ELF-1 (cell line): Measurements from ENCODE around the gene PCTP.
A peak's percentile ranks its signal among the peaks of the same experiment; 100 is the strongest.

Experiments
- DNase-seq: peaks from one replicate; pipeline ENCODE4 v3.0.0-alpha.2; 2016; ENCODE audit warnings: low read depth, low spot score

PCTP gene

DNA sequence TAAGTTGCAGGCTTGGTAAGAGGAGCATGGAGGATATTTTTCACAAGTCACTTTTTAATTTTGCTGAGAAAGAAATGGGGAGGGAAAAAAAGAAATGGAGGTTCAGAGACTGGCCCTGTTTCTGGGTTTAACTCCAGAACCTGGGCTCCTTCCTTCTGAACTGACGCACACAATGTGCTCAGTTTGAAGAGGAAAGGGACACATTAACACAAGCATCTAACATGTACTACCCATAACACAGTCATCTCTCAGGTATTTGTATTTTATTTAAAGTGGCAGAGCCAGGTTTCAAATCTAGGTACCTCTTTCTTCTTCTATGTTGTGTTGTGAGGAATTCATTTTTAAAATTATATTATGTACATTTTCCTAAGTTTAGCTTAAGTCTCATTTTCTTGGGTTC is 22.9 kb upstream of the PCTP start:
- DNase-seq = no peak

DNA sequence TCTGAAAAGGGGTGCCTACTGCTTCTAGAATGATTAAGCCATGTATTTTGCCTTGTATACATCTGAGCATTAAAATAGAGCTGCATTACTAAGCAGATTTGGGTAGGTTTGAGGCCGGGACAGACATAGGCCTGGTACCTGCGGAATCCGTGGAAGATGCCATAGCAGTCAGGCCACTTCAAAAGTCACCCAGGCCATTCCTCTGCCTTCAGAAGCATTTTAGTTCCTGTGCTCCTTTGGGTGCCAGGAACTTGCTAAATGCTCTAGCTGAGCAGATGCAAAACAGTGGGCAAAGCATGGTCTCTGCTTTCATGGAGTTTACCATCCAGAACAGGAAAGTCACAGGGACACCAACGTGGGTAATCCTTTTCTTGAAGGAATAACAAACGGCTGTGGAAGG is 22.5 kb upstream of the PCTP start:
- DNase-seq = no peak

- no peak for DNase-seq
Measured at GRCh38 chr17:55728833-55729232, 22.0 kb upstream of the PCTP start.

DNA sequence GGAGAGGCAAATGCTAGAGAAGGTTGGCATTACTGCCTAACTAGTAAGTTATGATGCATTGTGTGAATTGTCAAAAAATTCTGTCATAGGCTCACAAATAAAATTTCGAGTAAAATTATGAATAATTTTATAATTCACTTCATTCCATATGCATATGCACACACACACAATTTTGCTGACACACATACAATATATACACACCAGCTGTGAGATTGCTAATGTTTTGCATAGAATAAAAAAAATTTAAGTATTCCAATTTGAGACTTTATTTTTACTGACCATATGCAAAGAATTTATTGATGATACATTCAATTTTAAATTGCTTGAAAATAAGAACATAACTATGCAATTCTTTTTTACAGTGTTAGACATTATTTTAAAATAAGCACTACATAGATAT is 21.4 kb upstream of the PCTP start:
- DNase-seq = no peak

DNA sequence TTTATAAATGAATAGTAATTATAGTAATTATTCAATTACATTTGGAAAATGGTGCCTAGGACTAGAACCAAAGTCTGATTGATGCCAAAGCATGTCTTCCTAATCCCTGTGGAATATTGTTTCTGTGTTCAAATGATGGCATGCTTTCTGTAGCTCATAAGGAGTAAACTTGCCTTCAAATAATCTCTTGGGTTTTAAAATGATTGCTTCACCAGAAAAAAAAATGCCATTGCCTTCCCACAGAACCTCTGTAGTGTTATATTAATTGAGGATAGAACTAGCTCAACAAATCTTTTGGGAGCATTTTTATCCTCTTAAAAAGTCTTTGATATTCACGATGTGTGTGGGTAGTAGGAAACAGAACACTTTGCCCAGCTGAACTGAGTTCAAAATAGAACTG is 20.5 kb upstream of the PCTP start:
- no peak for DNase-seq

DNA sequence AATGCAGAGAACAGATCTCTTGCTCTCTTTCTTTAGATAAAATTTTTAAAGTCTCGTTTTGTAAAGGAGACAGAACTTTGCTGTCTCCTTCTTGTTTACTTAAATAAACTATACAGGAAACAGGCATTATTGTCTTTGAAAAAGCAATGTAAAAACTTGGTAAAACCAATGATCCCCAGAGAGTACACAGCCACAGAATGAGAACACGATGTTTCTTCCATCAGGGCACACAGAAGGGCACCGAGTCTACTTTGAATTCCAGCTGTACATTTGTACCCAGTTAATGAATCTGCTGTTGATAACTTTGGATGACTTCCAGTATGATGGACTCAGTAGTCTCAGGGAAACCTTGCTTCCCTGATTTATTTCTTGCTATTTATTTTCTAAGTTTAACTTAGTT is 20.0 kb upstream of the PCTP start:
- no peak for DNase-seq

DNA sequence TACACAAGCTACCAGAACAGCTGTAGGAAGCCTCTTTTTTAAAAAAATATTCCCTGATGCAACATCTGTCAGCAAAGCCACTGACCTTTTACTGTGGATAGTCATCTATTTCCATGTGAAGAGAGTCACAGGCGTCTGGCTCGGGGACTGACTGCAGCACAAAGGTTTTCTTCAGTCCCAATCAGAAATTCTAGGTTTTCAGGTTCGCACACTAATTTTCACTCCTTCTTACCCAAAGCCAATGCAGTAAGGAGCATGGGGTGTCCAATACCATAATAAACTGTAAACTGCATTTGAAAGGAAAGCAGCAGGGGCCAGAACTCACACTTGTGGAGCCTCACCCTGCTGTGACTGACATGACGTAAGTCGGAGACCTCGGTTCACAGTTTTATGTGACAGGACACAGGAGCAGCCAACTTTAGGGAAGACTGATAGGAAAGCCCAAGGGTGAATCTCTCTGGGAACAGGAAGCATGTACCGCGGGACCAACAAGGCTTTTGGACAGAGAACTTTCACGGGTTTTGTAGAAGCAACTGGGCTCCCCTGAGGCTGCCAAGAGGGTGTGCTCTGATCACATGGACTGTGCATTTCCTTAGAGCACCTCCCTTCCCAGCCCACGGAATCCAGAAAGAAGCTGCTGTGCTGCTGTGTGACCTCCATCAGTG is 19.1 kb upstream of the PCTP start:
- peak; percentile 69 for DNase-seq

GRCh38 chr17:55734128-55734781 is 16.6 kb upstream of the PCTP start:
- DNase-seq = no peak

DNA sequence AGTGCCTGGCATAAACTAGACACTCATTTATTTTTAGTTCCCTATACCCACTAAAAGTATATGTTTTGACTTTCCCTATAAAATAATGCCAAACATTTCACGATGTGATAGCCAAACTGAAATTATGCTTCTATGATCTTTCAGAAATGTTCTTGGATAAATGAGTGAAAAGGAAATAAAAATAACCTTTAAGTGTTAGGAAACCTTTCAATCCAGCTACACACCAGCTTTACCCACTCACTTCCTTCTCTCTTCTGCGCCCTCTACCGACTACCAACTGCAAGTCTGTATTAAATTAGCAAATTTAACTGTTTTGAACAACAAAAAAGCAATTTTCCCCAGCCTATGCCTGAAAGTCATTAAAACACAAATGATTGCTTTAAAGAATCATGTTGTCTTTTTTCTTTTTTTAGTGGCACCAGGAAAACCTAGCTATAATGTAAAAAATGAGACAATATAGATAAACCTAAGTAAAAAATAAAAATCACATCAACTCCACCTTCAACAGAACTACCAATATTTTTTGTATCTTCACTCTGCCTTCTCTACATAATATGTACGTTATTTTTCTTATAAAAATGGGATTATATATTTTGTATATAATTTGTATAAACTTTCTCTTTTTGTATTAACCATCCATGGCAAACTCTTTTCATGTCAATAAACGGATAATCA is 15.0 kb upstream of the PCTP start:
- no peak for DNase-seq

DNA sequence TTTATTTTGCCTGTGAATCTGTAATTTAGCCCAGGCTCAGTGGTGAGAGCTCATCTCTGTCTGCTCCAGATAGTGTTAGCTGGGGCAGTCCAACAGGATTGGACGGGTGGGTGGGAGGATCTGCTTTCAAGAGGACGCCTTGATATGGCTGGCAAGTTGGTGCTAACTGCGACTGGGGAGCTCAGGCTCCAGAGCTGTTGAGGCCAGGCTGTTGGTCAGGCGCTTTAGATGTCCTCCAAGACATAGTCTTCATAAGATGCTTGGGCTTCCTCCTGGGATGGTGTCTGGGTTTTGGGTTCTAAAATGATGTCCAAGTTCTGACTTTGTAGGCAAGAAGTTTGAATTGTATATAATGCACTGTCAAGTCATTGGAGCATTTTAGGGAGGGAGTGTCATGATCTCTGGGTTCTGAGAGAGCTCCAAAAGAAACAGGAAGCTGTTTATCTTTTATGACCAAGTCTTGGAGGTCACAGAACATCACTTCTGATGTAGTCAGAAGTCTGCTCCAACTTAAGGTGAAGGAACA is 12.8 kb upstream of the PCTP start:
- DNase-seq = no peak

DNA sequence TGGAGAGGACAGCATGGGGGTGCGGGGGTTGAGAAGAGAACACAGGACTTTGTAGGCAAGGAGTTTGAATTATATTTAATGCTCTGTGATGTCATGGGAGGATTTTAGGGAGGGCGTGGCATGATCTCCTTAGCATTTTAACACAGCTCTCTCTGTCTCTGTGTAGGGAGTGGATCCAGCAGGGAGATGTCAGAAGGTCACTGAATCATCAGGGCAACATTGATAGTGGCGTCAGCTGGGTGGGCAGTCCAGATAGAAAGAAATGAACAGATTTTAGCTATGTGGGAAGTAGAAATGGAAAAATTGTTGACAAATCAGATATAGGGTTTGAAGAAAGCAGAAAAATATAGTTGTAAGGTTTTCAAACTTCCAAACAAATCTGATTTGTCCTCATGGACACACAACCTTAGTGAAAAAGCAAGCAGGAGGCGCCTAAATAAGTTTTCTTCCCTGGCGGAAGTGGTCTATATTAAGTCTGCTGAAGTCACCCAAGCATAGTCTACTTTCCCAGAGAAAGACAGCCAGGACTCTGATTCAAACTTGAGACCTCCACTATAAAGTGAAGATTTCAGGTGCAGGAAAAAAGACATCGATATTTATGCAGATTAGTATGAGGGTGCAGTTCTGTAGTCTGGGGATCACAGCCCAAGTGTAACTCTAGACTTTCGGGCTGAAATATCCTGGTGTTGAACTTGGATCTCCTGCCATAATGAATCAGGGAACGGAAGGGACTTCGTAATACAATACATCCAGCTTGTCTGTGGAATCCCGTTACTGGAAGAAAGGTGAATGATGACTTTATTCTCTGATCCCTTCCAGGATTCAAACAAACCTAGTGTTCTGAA is 10.1 kb upstream of the PCTP start:
- DNase-seq = no peak

- DNase-seq = no peak
Measured at GRCh38 chr17:55741356-55741700, 9.5 kb upstream of the PCTP start.

DNA sequence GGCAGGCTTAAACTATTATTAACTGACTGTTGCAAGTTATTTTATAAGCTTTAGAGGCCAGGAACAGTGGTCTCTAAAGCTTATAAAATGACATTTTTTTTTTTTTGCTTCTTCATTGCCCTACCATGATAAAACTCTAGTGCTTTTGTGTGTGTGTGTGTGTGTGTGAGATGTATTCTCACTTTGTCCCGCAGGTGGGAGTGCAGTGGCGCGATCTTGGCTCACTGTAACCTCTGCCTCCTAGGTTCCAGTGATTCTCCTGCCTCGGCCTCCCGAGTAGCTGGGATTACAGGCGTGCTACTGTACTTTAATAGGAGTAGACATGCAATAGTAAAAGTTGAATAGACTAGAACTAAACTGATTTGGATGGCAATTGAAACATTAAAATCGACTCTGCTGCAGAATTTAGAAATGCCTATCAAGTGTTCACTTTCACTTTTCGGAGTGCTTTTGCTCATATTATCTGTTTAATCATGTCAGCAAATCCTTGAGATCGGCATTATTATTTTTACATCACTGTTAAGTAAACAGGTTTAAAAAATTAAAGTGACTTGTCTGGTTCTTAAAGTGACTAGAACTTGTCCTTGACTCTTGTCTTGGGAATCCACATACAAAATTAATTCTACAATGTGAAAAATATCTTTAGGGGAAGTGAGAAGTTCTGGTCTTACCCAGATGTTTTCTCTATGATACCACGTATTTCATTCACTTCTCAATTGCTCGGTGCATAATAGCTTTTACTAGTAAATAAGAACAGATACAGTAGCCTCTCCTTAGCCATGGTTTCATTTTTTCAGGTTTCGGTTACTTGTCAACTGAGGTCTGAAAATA is 8.4 kb upstream of the PCTP start:
- no peak for DNase-seq

GRCh38 chr17:55743103-55743679 is 7.7 kb upstream of the PCTP start:
- no peak for DNase-seq

DNA sequence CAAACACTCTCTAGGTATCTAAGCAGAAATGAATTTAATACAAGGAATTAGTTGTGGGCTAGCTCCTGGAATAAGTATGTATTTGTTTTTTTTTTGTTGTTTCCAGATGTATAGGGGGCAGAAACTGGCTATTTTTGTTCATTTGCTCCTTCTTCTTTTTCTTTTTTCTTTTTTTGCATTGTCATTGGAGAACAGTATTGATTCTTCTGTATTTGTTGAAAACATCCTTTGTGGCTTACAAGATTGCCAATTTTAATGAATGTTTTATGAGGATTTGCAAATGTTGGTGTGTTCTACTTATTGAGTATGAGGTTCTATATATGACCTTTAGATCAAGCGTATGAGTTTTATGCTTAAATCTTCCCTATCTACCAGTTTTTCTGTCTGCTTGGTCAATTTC is 5.6 kb upstream of the PCTP start:
- DNase-seq = no peak

- DNase-seq = no peak
Measured at GRCh38 chr17:55746466-55746865, 4.4 kb upstream of the PCTP start.

DNA sequence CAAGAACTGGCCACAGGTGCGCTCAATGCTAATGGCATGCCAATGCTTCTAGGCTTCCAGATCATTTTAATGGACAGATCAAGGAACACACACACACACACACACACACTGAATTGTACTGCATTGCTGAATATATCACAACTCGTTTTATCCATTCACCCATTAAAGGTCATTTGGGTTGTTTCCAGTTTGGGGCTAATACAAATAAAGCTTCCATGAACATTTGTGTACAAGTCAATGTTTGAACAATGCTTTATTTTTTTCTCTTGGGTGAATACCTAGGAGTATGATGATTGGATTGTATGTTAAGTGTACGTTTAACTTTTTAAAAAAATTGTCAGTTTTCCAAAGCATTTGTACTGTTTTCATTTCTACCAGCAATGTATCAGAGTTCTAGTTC is 3.6 kb upstream of the PCTP start:
- no peak for DNase-seq

DNA sequence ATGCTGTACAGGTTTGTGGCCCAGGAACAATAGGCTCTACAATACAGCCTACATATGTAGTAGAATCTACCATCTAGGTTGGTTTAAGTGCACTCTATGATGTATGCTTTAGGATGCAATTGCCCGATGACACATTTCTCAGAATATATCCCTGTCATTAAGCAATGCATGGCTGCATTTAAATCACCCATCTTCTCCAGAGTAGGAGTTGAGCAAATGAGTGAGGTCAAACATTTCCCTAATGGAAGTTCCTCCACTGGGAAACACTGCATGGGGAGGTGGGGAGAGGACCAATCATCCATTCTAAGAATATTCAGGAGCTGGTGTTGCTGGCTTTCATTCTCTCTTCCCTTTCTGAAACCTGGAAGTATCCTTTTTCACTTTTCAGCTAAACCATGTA is 2.0 kb upstream of the PCTP start:
- DNase-seq = no peak

DNA sequence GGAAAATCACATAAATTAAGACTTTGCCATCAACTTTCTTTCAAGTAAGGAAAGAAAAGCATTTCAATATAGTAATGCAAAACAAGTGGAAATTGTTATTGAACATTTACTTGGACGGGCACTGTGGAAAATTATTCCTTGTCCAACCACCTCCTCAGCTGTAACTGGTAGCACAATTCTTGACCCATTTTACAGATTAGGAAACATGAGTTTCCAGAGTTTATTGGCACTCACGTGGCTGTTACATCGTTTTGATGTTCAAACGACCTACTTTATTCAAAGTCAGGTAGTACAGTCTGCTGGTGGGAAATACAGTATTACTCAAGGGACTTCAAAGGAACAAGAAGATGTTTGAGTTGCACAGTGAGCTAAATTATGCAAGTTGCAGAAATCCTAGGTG is 866 bp upstream of the PCTP start:
- DNase-seq = no peak

DNA sequence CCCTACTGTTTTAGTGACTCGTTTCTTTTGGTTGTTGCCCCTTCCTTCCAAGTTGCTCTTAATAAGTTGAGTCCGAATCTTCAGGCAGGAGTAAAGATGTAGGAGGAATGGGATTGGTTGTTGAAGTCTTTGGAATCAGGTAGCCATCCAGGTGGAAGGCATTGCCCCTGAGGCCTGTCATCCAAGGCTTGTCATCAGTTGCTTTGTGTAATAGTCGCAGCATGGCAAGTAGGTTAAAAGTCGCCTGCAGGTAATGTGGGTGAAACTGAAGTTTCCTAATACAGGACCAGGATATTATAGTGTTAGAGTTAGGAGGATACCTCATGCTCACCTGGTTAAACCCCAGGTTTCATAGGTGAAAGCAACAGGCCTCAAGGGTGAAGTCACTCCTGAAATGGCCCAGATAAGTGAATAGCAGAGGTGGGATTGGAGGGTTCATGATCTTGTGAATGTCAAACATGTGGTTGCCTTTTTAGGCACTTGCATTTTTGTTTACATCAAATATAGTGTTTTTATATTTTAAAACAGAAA is 934 bp downstream of the PCTP start:
- DNase-seq = no peak

GRCh38 chr17:55756689-55757088 is 5.8 kb downstream of the PCTP start:
- no peak for DNase-seq
